H9 (cell line): ENCODE measurements around the gene CRMP1. TPM values are rescaled to one million over a fixed set of nuclear protein-coding genes. Genes with fewer than 3 reads are reported as not detected.

Experiments used
- DNase-seq: peaks from one replicate; pipeline ENCODE4 v3.0.0-alpha.2; 2017
- H2AFZ ChIP-seq: one replicate; pipeline ENCODE4 v1.6.1; 2013; ENCODE audit warnings: mild to moderate bottlenecking, low read length, control low read depth, moderate library complexity
- H2AK5ac ChIP-seq: 2 replicates; pipeline ENCODE4 v1.6.1; 2013; ENCODE audit warnings: low read length, control low read depth, mixed read lengths; ENCODE audit not compliant: insufficient read length
- H2BK120ac ChIP-seq: one replicate; pipeline ENCODE4 v1.6.1; 2013; ENCODE audit warnings: low read depth, mild to moderate bottlenecking, low read length, control low read depth, inconsistent platforms; ENCODE audit not compliant: poor library complexity, severe bottlenecking
- H2BK12ac ChIP-seq: 2 replicates; pipeline ENCODE4 v1.6.1; 2013; ENCODE audit warnings: low read length, control low read depth, mixed read lengths, low read depth; ENCODE audit not compliant: insufficient read length
- H2BK15ac ChIP-seq: 2 replicates; pipeline ENCODE4 v1.6.1; 2013; ENCODE audit warnings: low read depth, low read length, control low read depth
- H2BK20ac ChIP-seq: one replicate; pipeline ENCODE4 v1.6.1; 2013; ENCODE audit warnings: low read depth, mild to moderate bottlenecking, low read length, control low read depth, inconsistent platforms; ENCODE audit not compliant: poor library complexity, severe bottlenecking
- H2BK5ac ChIP-seq: 2 replicates; pipeline ENCODE4 v1.6.1; 2013; ENCODE audit warnings: low read length, control low read depth, mixed read lengths; ENCODE audit not compliant: insufficient read length
- H3K14ac ChIP-seq: 2 replicates; pipeline ENCODE4 v1.6.1; 2013; ENCODE audit warnings: low read length, control low read depth; ENCODE audit not compliant: insufficient read depth
- H3K18ac ChIP-seq: 2 replicates; pipeline ENCODE4 v1.6.1; 2013; ENCODE audit warnings: low read depth, mild to moderate bottlenecking, mixed read lengths, low read length, control low read depth; ENCODE audit not compliant: insufficient read length
- H3K23ac ChIP-seq: 2 replicates; pipeline ENCODE4 v1.6.1; 2013; ENCODE audit warnings: low read length, control low read depth, mixed read lengths, low read depth; ENCODE audit not compliant: insufficient read length
- H3K23me2 ChIP-seq: 2 replicates; pipeline ENCODE4 v1.6.1; 2013; ENCODE audit warnings: low read depth, mild to moderate bottlenecking, mixed read lengths, low read length, control low read depth; ENCODE audit not compliant: insufficient read length, poor library complexity, severe bottlenecking
- H3K27ac ChIP-seq: 2 replicates; pipeline ENCODE4 v1.5.1; 2013; ENCODE audit warnings: low read length, control low read depth, mixed read lengths, low read depth; ENCODE audit not compliant: insufficient read length
- H3K27me3 ChIP-seq: 2 replicates; pipeline ENCODE4 v1.6.1; 2013; ENCODE audit warnings: low read length, control low read depth, inconsistent platforms; ENCODE audit not compliant: insufficient read depth
- H3K4ac ChIP-seq: 2 replicates; pipeline ENCODE4 v1.6.1; 2013; ENCODE audit warnings: low read depth, mild to moderate bottlenecking, control low read depth, inconsistent platforms, low read length, moderate library complexity
- H3K4me1 ChIP-seq: 2 replicates; pipeline ENCODE4 v1.6.1; 2013; ENCODE audit warnings: low read length, control low read depth, inconsistent platforms; ENCODE audit not compliant: insufficient read depth
- H3K4me2 ChIP-seq: 2 replicates; pipeline ENCODE4 v1.6.1; 2013; ENCODE audit warnings: low read length, control low read depth, mixed read lengths; ENCODE audit not compliant: insufficient read length, insufficient read depth
- H3K56ac ChIP-seq: 2 replicates; pipeline ENCODE4 v1.6.1; 2013; ENCODE audit warnings: low read depth, mild to moderate bottlenecking, mixed read lengths, low read length, control low read depth; ENCODE audit not compliant: insufficient read length
- H3K79me1 ChIP-seq: 2 replicates; pipeline ENCODE4 v1.6.1; 2013; ENCODE audit warnings: low read depth, mild to moderate bottlenecking, moderate library complexity, low read length, control low read depth, inconsistent platforms; ENCODE audit not compliant: insufficient read depth, poor library complexity, severe bottlenecking
- H3K79me2 ChIP-seq: 2 replicates; pipeline ENCODE4 v1.6.1; 2013; ENCODE audit warnings: low read length, control low read depth, inconsistent platforms; ENCODE audit not compliant: insufficient read depth
- H3K9ac ChIP-seq: 2 replicates; pipeline ENCODE4 v1.6.1; 2013; ENCODE audit warnings: low read length, control low read depth, mixed read lengths; ENCODE audit not compliant: insufficient read length; ENCODE audit errors: extremely low read depth
- H3K9me3 ChIP-seq: one replicate; pipeline ENCODE4 v1.6.1; 2013; ENCODE audit warnings: low read depth, low read length, inconsistent platforms; ENCODE audit not compliant: control insufficient read depth
- H3T11ph ChIP-seq: one replicate; pipeline ENCODE4 v1.6.1; 2013; ENCODE audit warnings: mild to moderate bottlenecking, low read length, control low read depth, inconsistent platforms
- H4K20me1 ChIP-seq: one replicate; pipeline ENCODE4 v1.6.1; 2013; ENCODE audit not compliant: control insufficient read depth, insufficient read length, insufficient read depth
- H4K5ac ChIP-seq: 2 replicates; pipeline ENCODE4 v1.6.1; 2013; ENCODE audit warnings: low read depth, mild to moderate bottlenecking, mixed read lengths, low read length, control low read depth; ENCODE audit not compliant: insufficient read length
- H4K8ac ChIP-seq: replicated peaks from 2 replicates; pipeline ENCODE4 v1.6.1; 2013; ENCODE audit warnings: low read length, control low read depth, mixed read lengths, low read depth; ENCODE audit not compliant: insufficient read length
- H4K91ac ChIP-seq: 2 replicates; pipeline ENCODE4 v1.6.1; 2013; ENCODE audit warnings: low read depth, mild to moderate bottlenecking, moderate library complexity, mixed read lengths, low read length, control low read depth; ENCODE audit not compliant: insufficient read length
- H3K27ac Mint-ChIP-seq, 3 experiments: 2 replicates in 2 of 3; 3 replicates in 1 of 3; pipeline ENCODE4 v1.8.0; 2020 to 2021; ENCODE audit warnings: mixed read lengths in 3 of 3, mild to moderate bottlenecking in 1 of 3, moderate library complexity in 1 of 3
- H3K27me3 Mint-ChIP-seq: 2 replicates; pipeline ENCODE4 v1.8.0; 2021; ENCODE audit warnings: low read depth, mild to moderate bottlenecking, moderate library complexity, mixed read lengths
- H3K36me3 Mint-ChIP-seq, 3 experiments: 2 replicates in 2 of 3; 3 replicates in 1 of 3; pipeline ENCODE4 v1.8.0; 2020 to 2021; ENCODE audit warnings: low read depth in 3 of 3, mixed read lengths in 3 of 3; ENCODE audit not compliant: insufficient read depth in 1 of 3
- H3K4me1 Mint-ChIP-seq, 2 experiments: 2 replicates each; pipeline ENCODE4 v1.8.0; 2020; ENCODE audit warnings: mixed read lengths in 2 of 2
- H3K4me3 Mint-ChIP-seq, 2 experiments: 2 replicates in 1 of 2; 3 replicates in 1 of 2; pipeline ENCODE4 v1.8.0; 2020 to 2021; ENCODE audit warnings: mild to moderate bottlenecking in 2 of 2, mixed read lengths in 2 of 2, moderate library complexity in 1 of 2
- H3K9me3 Mint-ChIP-seq, 2 experiments: 2 replicates in 1 of 2; 3 replicates in 1 of 2; pipeline ENCODE4 v1.8.0; 2020; ENCODE audit warnings: mild to moderate bottlenecking in 2 of 2, mixed read lengths in 2 of 2, moderate library complexity in 1 of 2
- WGBS: extraction: QIAGEN DNeasy Blood & Tissue Kit; methylation state at CpG from one replicate; pipeline ENCODE4 v1.1.7; 2013; ENCODE audit warnings: missing lambda C conversion rate, low lambda C conversion rate, mixed read lengths; ENCODE audit not compliant: insufficient read length; ENCODE audit errors: extremely low coverage; 5-methylcytosine and 5-hydroxymethylcytosine counted together
- total RNA-seq: library from RNA; stranded (reverse); gene quantifications from 2 replicates; pipeline ENCODE4 v1.2.1, GENCODE V29; 2021
- TF ChIP-seq, protein P1 (sequence below): fragments of 200-600 bp; sonication (generic); conservative IDR thresholded peaks from 3 replicates; pipeline ENCODE4 v1.8.0; 2021; ENCODE audit warnings: antibody characterized with exemption, mild to moderate bottlenecking

CRMP1 gene
- total RNA-seq, 1 experiment from 2014 or later = 71.6 TPM

DNA sequence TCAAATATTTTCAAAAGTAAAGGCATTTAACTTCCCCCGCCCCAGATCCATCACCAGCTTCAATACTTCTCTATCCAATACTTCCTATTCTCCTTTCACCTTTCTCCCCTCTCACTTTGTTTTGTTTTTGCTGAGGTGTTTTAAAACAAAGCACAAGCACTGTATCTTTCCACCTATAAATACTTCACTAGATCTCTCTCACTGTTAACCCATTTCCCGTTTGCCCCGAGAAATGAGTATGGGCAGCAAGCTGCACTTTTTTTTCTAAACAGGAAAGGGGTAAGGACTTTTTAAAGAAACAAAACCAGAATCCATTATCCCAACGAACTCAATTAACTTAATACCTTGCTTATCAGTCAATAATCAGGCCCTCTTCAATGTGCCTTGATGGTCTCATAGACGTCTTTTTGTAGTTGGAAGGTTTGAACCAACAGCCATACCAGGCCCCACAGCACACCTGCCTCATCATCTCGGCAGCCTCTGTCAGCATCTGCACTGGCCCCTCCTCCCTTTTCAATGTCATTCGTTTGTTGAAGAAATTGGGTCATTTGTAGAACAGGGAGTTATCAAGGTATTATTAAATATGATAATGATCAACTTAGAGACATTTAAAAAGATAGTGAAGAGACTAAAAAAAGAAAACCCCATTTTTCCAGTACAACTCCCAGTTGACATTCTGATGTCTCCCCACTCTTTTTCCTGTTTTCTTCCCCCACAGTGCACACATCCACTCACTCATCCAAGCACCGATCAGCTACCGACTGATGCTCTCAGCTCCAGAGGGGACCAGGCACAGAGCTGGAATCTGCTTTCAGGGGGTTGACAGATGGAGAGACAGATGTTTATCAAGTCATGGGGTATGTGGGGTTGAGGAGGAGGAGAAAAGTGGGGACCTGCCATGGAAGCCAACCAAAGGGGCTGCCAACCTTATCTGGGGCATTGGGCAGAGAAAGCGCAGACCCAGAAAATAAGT, 25.8 kb downstream of the CRMP1 start:
- H3K4me2 ChIP-seq = no peak overlapping the region
- Mint-ChIP-seq H3K36me3 (peaks cover 10 to 40% (median 17%) of the 10 kb centered on the region in 3 experiments; a peak in 5 of 7 replicates), H3K27me3 (no peaks in the 10 kb centered on the region), H3K4me1 (peaks cover 13 to 16% of the 10 kb centered on the region in 2 experiments), H3K27ac (peak overlapping the region in 1 of 3 experiments; percentile 11; a peak in 3 of 7 replicates), H3K4me3 (no peak overlapping the region), H3K9me3 (no peaks in the 10 kb centered on the region)
- no peak overlapping the region for H2BK15ac ChIP-seq
- WGBS = no CpG with 5 or more reads among the region's 10 CpGs
- no peak overlapping the region for H3K23ac ChIP-seq
- H3K27ac ChIP-seq = no peak overlapping the region
- no peak overlapping the region for H2AFZ ChIP-seq
- H3K79me2 ChIP-seq = peaks cover 4% of the 10 kb centered on the region; the same call in 1 of the 2 replicates
- DNase-seq = no peak
- no peak overlapping the region for H2BK20ac ChIP-seq
- no peak overlapping the region for H2BK5ac ChIP-seq
- no peak overlapping the region for H2BK12ac ChIP-seq
- H3K18ac ChIP-seq = no peak overlapping the region
- no peaks in the 10 kb centered on the region for H3K23me2 ChIP-seq
- no peak overlapping the region for H4K5ac ChIP-seq
- no peak overlapping the region for H2AK5ac ChIP-seq
- H4K91ac ChIP-seq = no peak overlapping the region
- H3K4ac ChIP-seq = no peak overlapping the region
- no peak overlapping the region for H3K14ac ChIP-seq
- H3K79me1 ChIP-seq = no peaks in the 10 kb centered on the region
- H3K27me3 ChIP-seq = no peaks in the 10 kb centered on the region
- H3K4me1 ChIP-seq = no peaks in the 10 kb centered on the region; the same call in 1 of the 2 replicates
- no peaks in the 10 kb centered on the region for H4K20me1 ChIP-seq
- H3K9me3 ChIP-seq = no peaks in the 10 kb centered on the region
- H3T11ph ChIP-seq = no peak overlapping the region
- H2BK120ac ChIP-seq = no peak overlapping the region
- no peak overlapping the region for H4K8ac ChIP-seq
- no peak overlapping the region for H3K56ac ChIP-seq
- TF ChIP-seq, protein P1, sequence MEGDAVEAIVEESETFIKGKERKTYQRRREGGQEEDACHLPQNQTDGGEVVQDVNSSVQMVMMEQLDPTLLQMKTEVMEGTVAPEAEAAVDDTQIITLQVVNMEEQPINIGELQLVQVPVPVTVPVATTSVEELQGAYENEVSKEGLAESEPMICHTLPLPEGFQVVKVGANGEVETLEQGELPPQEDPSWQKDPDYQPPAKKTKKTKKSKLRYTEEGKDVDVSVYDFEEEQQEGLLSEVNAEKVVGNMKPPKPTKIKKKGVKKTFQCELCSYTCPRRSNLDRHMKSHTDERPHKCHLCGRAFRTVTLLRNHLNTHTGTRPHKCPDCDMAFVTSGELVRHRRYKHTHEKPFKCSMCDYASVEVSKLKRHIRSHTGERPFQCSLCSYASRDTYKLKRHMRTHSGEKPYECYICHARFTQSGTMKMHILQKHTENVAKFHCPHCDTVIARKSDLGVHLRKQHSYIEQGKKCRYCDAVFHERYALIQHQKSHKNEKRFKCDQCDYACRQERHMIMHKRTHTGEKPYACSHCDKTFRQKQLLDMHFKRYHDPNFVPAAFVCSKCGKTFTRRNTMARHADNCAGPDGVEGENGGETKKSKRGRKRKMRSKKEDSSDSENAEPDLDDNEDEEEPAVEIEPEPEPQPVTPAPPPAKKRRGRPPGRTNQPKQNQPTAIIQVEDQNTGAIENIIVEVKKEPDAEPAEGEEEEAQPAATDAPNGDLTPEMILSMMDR = no peak
- H3K9ac ChIP-seq = peak overlapping the region; percentile 5
